ENCODE data around the gene BICD1.

Gene BICD1

GRCh38 chr12:32100888-32101287 is 5.8 kb upstream of the BICD1 start:
- no peak overlapping the region for H3K4me3 ChIP-seq (ENCODE audit: low read length)
- no peak for DNase-seq (ENCODE audit: low read depth)
- TF ChIP-seq, protein P1, sequence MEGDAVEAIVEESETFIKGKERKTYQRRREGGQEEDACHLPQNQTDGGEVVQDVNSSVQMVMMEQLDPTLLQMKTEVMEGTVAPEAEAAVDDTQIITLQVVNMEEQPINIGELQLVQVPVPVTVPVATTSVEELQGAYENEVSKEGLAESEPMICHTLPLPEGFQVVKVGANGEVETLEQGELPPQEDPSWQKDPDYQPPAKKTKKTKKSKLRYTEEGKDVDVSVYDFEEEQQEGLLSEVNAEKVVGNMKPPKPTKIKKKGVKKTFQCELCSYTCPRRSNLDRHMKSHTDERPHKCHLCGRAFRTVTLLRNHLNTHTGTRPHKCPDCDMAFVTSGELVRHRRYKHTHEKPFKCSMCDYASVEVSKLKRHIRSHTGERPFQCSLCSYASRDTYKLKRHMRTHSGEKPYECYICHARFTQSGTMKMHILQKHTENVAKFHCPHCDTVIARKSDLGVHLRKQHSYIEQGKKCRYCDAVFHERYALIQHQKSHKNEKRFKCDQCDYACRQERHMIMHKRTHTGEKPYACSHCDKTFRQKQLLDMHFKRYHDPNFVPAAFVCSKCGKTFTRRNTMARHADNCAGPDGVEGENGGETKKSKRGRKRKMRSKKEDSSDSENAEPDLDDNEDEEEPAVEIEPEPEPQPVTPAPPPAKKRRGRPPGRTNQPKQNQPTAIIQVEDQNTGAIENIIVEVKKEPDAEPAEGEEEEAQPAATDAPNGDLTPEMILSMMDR (IDR thresholded peaks at IDR 0.05; ENCODE audit: insufficient read depth, low read depth, low read length, missing control alignments): no peak

- H3K4me3 ChIP-seq (ENCODE audit: low read length): no peak overlapping the region
- no peak for DNase-seq (ENCODE audit: low read depth)
- TF ChIP-seq, protein P1 (IDR thresholded peaks at IDR 0.05; ENCODE audit: insufficient read depth, low read depth, low read length, missing control alignments): no peak
These were observed 4.4 kb upstream of the BICD1 start for GRCh38 chr12:32102234-32102633.

DNA sequence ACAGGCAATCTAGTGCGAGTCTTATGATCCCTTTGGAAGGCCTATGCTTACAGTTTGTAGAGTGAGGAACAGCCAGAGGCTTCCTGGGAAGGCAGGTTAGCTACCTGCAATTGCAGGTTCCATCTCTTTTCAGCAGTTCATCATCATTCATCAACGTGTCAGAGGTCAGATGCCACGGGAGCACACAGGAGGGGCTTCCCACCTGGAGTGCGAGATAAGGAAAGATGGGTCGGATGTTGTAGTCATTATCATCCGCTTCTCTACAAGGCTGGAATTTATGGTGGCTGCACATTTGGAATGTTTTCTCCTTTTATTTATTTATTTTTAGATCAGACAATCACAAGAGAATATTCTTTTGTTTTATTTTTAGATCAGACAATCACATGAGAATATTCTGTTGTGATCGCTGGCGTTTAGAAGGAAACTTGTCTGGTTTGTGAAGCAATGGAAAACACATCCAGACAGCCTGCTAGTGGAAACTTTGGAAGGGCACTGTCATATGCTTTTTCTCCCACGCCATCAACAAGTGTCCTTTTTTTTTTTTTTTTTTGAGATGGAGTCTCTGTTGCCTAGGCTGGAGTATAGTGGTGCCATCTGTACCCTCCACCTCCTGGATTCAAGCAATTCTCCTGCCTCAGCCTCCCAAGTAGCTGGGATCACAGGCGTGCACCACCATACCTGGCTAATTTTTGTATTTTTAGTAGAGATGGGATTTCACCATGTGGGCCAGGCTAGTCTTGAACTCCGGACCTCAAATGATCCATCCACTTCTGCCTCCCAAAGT is 1.9 kb upstream of the BICD1 start:
- DNase-seq (ENCODE audit: low read depth): no peak

GRCh38 chr12:32105986-32106516 is 596 bp upstream of the BICD1 start:
- peak overlapping the region; percentile 42 for H3K4me3 ChIP-seq (ENCODE audit: low read length)
- TF ChIP-seq, protein P1 (IDR thresholded peaks at IDR 0.05; ENCODE audit: insufficient read depth, low read depth, low read length, missing control alignments): no peak
- no peak for DNase-seq (ENCODE audit: low read depth)

More for the DNA sequence above, 1.9 kb upstream of the BICD1 start:
- H3K4me3 ChIP-seq (ENCODE audit: low read length): no peak overlapping the region
- TF ChIP-seq, protein P1 (IDR thresholded peaks at IDR 0.05; ENCODE audit: insufficient read depth, low read depth, low read length, missing control alignments): no peak

GRCh38 chr12:32107359-32108267 is 966 bp downstream of the BICD1 start:
- H3K4me3 ChIP-seq (ENCODE audit: low read length): peak overlapping the region; percentile 72
- TF ChIP-seq, protein P1 (IDR thresholded peaks at IDR 0.05; ENCODE audit: insufficient read depth, low read depth, low read length, missing control alignments): no peak
- peak; percentile 83 for DNase-seq (ENCODE audit: low read depth)

GRCh38 chr12:32108787-32109186 is 2.1 kb downstream of the BICD1 start:
- no peak for DNase-seq (ENCODE audit: low read depth)

More at GRCh38 chr12:32108787-32109186, 2.1 kb downstream of the BICD1 start:
- peak overlapping the region; percentile 72 for H3K4me3 ChIP-seq (ENCODE audit: low read length)
- TF ChIP-seq, protein P1 (IDR thresholded peaks at IDR 0.05; ENCODE audit: insufficient read depth, low read depth, low read length, missing control alignments): no peak
